Endothelial cell of umbilical vein (primary cell): ENCODE data around the gene CCDC85B. TPM values are rescaled to one million over a fixed set of nuclear protein-coding genes. Genes with fewer than 3 reads are reported as not detected.

Source experiments
- BruUV-seq: library from RNA; stranded (reverse); fragments of 400-500 nt; replicated peaks from 2 replicates; lab custom pipeline; 2021; lab: Mats Ljungman, UMichigan
- CTCF ChIA-PET: fragments of 300-600, 350-600 bp; sonication (Branson Sonifier 250); formaldehyde crosslinking; loops from one replicate; lab custom pipeline; 2021; ENCODE audit warnings: antibody characterized with exemption, inconsistent platforms; lab: Charles Lee
- POLR2A ChIA-PET: fragments of 300-600, 350-600 bp; sonication (Branson Sonifier 250); formaldehyde crosslinking; loops from one replicate; lab custom pipeline; 2021; ENCODE audit warnings: antibody characterized with exemption, inconsistent platforms; lab: Charles Lee
- DNase-seq: peaks from one replicate; pipeline ENCODE4 v3.0.0-alpha.2; 2011; ENCODE audit warnings: low read depth, low spot score
- FAIRE-seq: peaks from 2 replicates; lab custom pipeline; 2011; peaks lifted over from hg19 to GRCh38; lab: Jason Lieb, UNC
- H2AFZ ChIP-seq: 2 replicates; pipeline ENCODE4 v1.6.0; 2012; ENCODE audit warnings: low read depth, low read length, control low read depth, inconsistent platforms
- H3K27ac ChIP-seq: 2 replicates; pipeline ENCODE4 v1.5.1; 2011; ENCODE audit warnings: low read depth, mild to moderate bottlenecking, control low read depth, low read length, moderate library complexity; ENCODE audit not compliant: insufficient read depth
- H3K27me3 ChIP-seq, 2 experiments: 2 replicates each; pipeline versions ENCODE4 v1.6.0 to v1.6.1; 2011; ENCODE audit warnings: low read length in 2 of 2, mixed read lengths in 1 of 2; ENCODE audit not compliant: control insufficient read depth in 2 of 2, insufficient read depth in 2 of 2
- H3K36me3 ChIP-seq, 2 experiments: 2 replicates in 1 of 2; 3 replicates in 1 of 2; pipeline ENCODE4 v1.5.1; 2011; ENCODE audit warnings: low read length in 2 of 2, mild to moderate bottlenecking in 1 of 2, moderate library complexity in 1 of 2; ENCODE audit not compliant: control insufficient read depth in 2 of 2, insufficient read depth in 2 of 2; ENCODE audit errors: extremely low read depth in 1 of 2
- H3K4me1 ChIP-seq: 3 replicates; pipeline ENCODE4 v1.5.1; 2011; ENCODE audit warnings: mild to moderate bottlenecking, low read length; ENCODE audit not compliant: control insufficient read depth, insufficient read depth; ENCODE audit errors: extremely low read depth
- H3K4me2 ChIP-seq: 2 replicates; pipeline ENCODE4 v1.6.1; 2011; ENCODE audit warnings: low read length, control low read depth, mixed read lengths; ENCODE audit not compliant: insufficient read depth
- H3K4me3 ChIP-seq, 3 experiments: fragments of 200-600 bp in 1 of 3; sonication (generic), shearing (Covaris generic) in 1 of 3; replicated peaks in 1 of 3; 2 replicates each; pipeline ENCODE4 v1.5.1; 2011 to 2016; ENCODE audit warnings: control low read depth in 3 of 3, low read length in 3 of 3, mild to moderate bottlenecking in 2 of 3, inconsistent platforms in 1 of 3, low read depth in 1 of 3, moderate library complexity in 1 of 3; ENCODE audit not compliant: insufficient read depth in 1 of 3
- H3K79me2 ChIP-seq: 2 replicates; pipeline ENCODE4 v1.6.0; 2012; ENCODE audit warnings: low read length, inconsistent platforms; ENCODE audit not compliant: control insufficient read depth, insufficient read depth
- H3K9ac ChIP-seq: replicated peaks from 2 replicates; pipeline ENCODE3; 2011; ENCODE audit warnings: low read length, control low read depth; ENCODE audit not compliant: insufficient read depth; ENCODE audit errors: extremely low read depth
- H3K9me1 ChIP-seq: replicated peaks from 3 replicates; pipeline ENCODE4 v1.6.0; 2011; ENCODE audit warnings: mild to moderate bottlenecking, low read length; ENCODE audit not compliant: control insufficient read depth, insufficient read depth; ENCODE audit errors: extremely low read depth
- H3K9me3 ChIP-seq: replicated peaks from 2 replicates; pipeline ENCODE4 v1.5.1; 2012; ENCODE audit warnings: low read length, inconsistent platforms; ENCODE audit not compliant: control insufficient read depth, insufficient read depth
- H4K20me1 ChIP-seq: replicated peaks from 2 replicates; pipeline ENCODE3; 2011; ENCODE audit warnings: mild to moderate bottlenecking, low read length; ENCODE audit not compliant: control insufficient read depth, insufficient read depth; ENCODE audit errors: extremely low read depth
- CTCF ChIP-seq, 2 donors: IDR thresholded peaks; 1 replicate in 1 of 2; 2 replicates in 1 of 2; pipeline ENCODE4 v1.5.1; 2011; ENCODE audit warnings: low read length in 2 of 2, mild to moderate bottlenecking in 2 of 2, moderate library complexity in 2 of 2, control low read depth in 1 of 2, inconsistent platforms in 1 of 2, low read depth in 1 of 2; ENCODE audit not compliant: insufficient read depth in 1 of 2; ENCODE audit errors: extremely low read depth in 1 of 2
- EZH2 ChIP-seq: IDR thresholded peaks from 2 replicates; pipeline ENCODE4 v1.6.1; 2012; ENCODE audit warnings: borderline replicate concordance, low read depth, mild to moderate bottlenecking, moderate library complexity, low read length, inconsistent platforms; ENCODE audit not compliant: severe bottlenecking
- FOS ChIP-seq: IDR thresholded peaks from 2 replicates; pipeline ENCODE4 v1.6.1; 2011; ENCODE audit warnings: mild to moderate bottlenecking, low read length, moderate library complexity, borderline replicate concordance; ENCODE audit not compliant: insufficient read depth
- GATA2 ChIP-seq: IDR thresholded peaks from 2 replicates; pipeline ENCODE4 v1.7.0; 2011; ENCODE audit warnings: low read depth, mild to moderate bottlenecking, moderate library complexity, mixed read lengths, low read length; ENCODE audit not compliant: insufficient read length, insufficient read depth
- JUN ChIP-seq: IDR thresholded peaks from 2 replicates; pipeline ENCODE4 v1.6.1; 2011; ENCODE audit warnings: borderline replicate concordance, low read depth; ENCODE audit not compliant: insufficient read length, insufficient read depth
- MAX ChIP-seq: IDR thresholded peaks from 2 replicates; pipeline ENCODE4 v1.6.1; 2011; ENCODE audit not compliant: insufficient read depth, insufficient read length
- MYC ChIP-seq: IDR thresholded peaks from one replicate; pipeline ENCODE4 v1.6.1; 2011; ENCODE audit warnings: mild to moderate bottlenecking, low read depth, low read length
- POLR2A ChIP-seq: IDR thresholded peaks from 2 replicates; pipeline ENCODE4 v1.6.1; 2012; ENCODE audit warnings: low read depth, mild to moderate bottlenecking, control low read depth, low read length
- POLR2AphosphoS5 ChIP-seq: IDR thresholded peaks from 2 replicates; pipeline ENCODE4 v1.6.1; 2012; ENCODE audit warnings: low read depth, mild to moderate bottlenecking, control low read depth, low read length, moderate library complexity; ENCODE audit not compliant: insufficient read depth
- dilution Hi-C: fragments of 300-500 bp; cut with MboI; formaldehyde crosslinking; loops from one replicate; pipeline ENCODE4 v1.15.0; 2019; ENCODE audit warnings: low sequenced_read_pairs; ENCODE audit not compliant: extremely low pct_ligation_motif_present
- intact Hi-C: fragments of 100-400 bp; cut with micrococcal nuclease; formaldehyde crosslinking; loops from one replicate; pipeline ENCODE4 v1.10.0; 2022
- polyA plus RNA-seq, 4 experiments: library from polyadenylated mRNA; depleted of rRNA in 3 of 4; stranded (reverse) in 3 of 4; unstranded in 1 of 4; fragments of >200 nt; gene quantifications; 2 replicates each; pipeline versions ENCODE4 v1.2.1 to v1.2.3, GENCODE V29; 2011 to 2012; ENCODE audit warnings: missing spikeins in 1 of 4
- total RNA-seq: library from RNA; stranded (reverse); gene quantifications from 2 replicates; pipeline ENCODE4 v1.2.3, GENCODE V29; 2021

CCDC85B gene
- total and polyA plus RNA-seq, 2 donors (not counting 3 experiments of a cell fraction or from before 2014, with no cell fraction given): 105 to 107 TPM

- Histone ChIP-seq H3K27me3 (no peaks in the 10 kb centered on the region), H3K4me1 (peaks cover 34% of the 10 kb centered on the region), H3K79me2 (peaks cover 37% of the 10 kb centered on the region), H3K4me2 (no peak overlapping the region), H3K36me3 (peaks cover 6 to 11% of the 10 kb centered on the region in 2 experiments), H4K20me1 (no peaks in the 10 kb centered on the region), H3K4me3 (no peak overlapping the region), H2AFZ (no peak overlapping the region), H3K9ac (no peak overlapping the region), H3K27ac (no peak overlapping the region), H3K9me1 (no peaks in the 10 kb centered on the region), H3K9me3 (no peaks in the 10 kb centered on the region)
- ChIA-PET CTCF (interaction anchor here (1.3 kb wide), 1 partner anchor 37 kb away, joined by 3 read pairs; no protein-coding TSS in a partner anchor), POLR2A (no interaction called here)
- no peak for TF ChIP-seq EZH2
- no peak for TF ChIP-seq GATA2
- no peak for TF ChIP-seq MYC
- no peak for TF ChIP-seq POLR2AphosphoS5
- TF ChIP-seq POLR2A: no peak
- TF ChIP-seq CTCF (IDR thresholded peaks at IDR 0.05; ENCODE audit: extremely low read depth in 1 of 2, insufficient read depth in 1 of 2, low read depth in 1 of 2, low read length in 2 of 2): no peak
- no peak for TF ChIP-seq JUN
- no peak for TF ChIP-seq MAX
- no peak for TF ChIP-seq FOS
- FAIRE-seq (no peak), DNase-seq (no peak)
- dilution Hi-C loops (no loop called here), intact Hi-C loops (no loop called here)
- BruUV-seq: no TSS peak
Measured at GRCh38 chr11:65921033-65921555, 30.6 kb downstream of the CCDC85B start.
